Stomach smooth muscle (tissue), 2 donors: ENCODE measurements around the gene MRGPRD.

Experiments
- H3K27ac ChIP-seq: one replicate; pipeline ENCODE4 v1.7.0; 2013; ENCODE audit warnings: mild to moderate bottlenecking, low read length, inconsistent platforms
- H3K27me3 ChIP-seq, 2 donors: one replicate each; pipeline ENCODE4 v1.7.0; 2013; ENCODE audit warnings: low read length in 2 of 2; ENCODE audit not compliant: insufficient read depth in 2 of 2, control insufficient read depth in 1 of 2
- H3K36me3 ChIP-seq, 2 donors: one replicate each; pipeline ENCODE4 v1.7.0; 2013; ENCODE audit warnings: low read length in 2 of 2; ENCODE audit not compliant: control insufficient read depth in 2 of 2, insufficient read depth in 2 of 2
- H3K4me1 ChIP-seq: one replicate; pipeline ENCODE4 v1.7.0; 2013; ENCODE audit warnings: low read length; ENCODE audit not compliant: control insufficient read depth, insufficient read depth
- H3K4me3 ChIP-seq, 2 donors: one replicate each; pipeline ENCODE4 v1.7.0; 2013; ENCODE audit warnings: low read length in 2 of 2
- H3K9ac ChIP-seq, 2 donors: one replicate each; pipeline ENCODE4 v1.7.0; 2013; ENCODE audit warnings: low read length in 2 of 2, mild to moderate bottlenecking in 1 of 2
- H3K9me3 ChIP-seq, 2 donors: one replicate each; pipeline ENCODE4 v1.7.0; 2013; ENCODE audit warnings: low read length in 2 of 2; ENCODE audit not compliant: control insufficient read depth in 2 of 2
- donor health status: healthy.
- donor health status: Pancreatic carcinoma.

MRGPRD gene

GRCh38 chr11:69012092-69013008, 31.6 kb upstream of the MRGPRD start:
- Histone ChIP-seq H3K27me3 (no peaks in the 10 kb centered on the region), H3K4me1 (peaks cover 70% of the 10 kb centered on the region), H3K27ac (peak overlapping the region; percentile 99), H3K36me3 (peaks cover 7 to 15% of the 10 kb centered on the region in 2 donors), H3K9ac (peak overlapping the region; percentile 90 to 97), H3K4me3 (peak overlapping the region; percentile 95 to 97), H3K9me3 (no peaks in the 10 kb centered on the region)

DNA sequence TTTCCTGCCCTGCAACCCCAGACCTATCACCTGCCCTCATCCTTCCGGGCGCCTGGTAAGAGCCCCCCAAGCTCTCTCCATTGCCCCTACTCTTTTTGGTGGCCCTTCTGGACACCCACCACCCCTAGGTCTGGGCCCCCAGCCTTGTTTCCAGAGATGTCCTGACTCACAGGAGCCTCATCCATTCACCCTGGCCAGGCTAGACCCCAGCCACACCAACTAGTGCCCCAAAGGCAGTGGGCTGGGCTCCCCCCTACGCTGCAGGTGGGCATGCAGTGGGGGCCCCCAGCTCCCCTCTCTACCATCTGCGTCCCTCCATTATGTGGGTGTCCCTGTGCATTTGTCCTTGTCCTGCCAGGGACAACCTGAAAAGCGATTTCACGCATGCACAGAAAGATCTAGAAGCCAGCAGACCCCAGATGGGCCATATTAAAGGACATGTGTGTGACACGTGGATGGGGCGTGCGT, 30.9 kb upstream of the MRGPRD start:
- Histone ChIP-seq H3K9me3 (no peaks in the 10 kb centered on the region), H3K27ac (peak overlapping the region; percentile 99)

DNA sequence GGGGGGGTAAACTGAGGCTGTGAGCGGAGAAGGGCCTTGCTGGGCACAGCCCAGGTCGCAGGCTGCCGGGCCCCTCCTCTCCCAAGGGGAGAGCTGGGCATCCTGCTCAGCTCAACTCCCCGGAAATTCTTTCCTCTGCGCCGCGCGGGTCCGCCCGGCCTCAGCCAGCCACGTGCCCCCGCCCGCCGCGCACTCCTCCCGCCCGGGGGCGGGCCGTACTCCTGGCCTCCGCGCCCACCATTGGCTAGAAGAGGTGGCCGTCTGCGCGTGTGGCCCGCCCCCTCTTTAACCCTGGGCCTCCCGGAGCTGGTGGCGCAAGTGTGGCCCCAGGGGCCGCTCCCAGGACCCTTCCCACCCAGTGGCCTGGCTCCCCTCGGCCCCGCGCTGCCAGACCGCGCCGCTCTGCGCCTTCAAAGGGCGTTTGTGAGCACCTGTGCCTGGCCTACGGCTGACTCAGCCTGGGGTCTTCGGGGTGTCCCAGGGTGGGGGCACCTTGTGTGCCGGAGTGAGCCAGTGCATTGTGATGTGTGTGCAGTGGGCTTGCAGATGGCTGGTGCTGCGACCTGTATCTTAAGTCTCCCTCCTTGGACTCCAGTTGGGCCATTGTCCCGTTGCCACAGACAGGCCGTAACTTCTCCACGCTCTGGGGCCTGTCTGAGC, 30.3 kb upstream of the MRGPRD start:
- Histone ChIP-seq H3K4me1 (peaks cover 82% of the 10 kb centered on the region), H3K27ac (peak overlapping the region; percentile 99), H3K27me3 (no peaks in the 10 kb centered on the region), H3K9me3 (no peaks in the 10 kb centered on the region), H3K4me3 (peak overlapping the region; percentile 95 to 97), H3K36me3 (peaks cover 11 to 20% of the 10 kb centered on the region in 2 donors), H3K9ac (peak overlapping the region; percentile 90 to 97)

More for the DNA sequence above, 30.9 kb upstream of the MRGPRD start:
- peak overlapping the region; percentile 90 to 97 for H3K9ac ChIP-seq
- no peaks in the 10 kb centered on the region for H3K27me3 ChIP-seq
- peak overlapping the region; percentile 95 to 97 for H3K4me3 ChIP-seq
- peaks cover 76% of the 10 kb centered on the region for H3K4me1 ChIP-seq
- peaks cover 11 to 20% of the 10 kb centered on the region in 2 donors for H3K36me3 ChIP-seq

DNA sequence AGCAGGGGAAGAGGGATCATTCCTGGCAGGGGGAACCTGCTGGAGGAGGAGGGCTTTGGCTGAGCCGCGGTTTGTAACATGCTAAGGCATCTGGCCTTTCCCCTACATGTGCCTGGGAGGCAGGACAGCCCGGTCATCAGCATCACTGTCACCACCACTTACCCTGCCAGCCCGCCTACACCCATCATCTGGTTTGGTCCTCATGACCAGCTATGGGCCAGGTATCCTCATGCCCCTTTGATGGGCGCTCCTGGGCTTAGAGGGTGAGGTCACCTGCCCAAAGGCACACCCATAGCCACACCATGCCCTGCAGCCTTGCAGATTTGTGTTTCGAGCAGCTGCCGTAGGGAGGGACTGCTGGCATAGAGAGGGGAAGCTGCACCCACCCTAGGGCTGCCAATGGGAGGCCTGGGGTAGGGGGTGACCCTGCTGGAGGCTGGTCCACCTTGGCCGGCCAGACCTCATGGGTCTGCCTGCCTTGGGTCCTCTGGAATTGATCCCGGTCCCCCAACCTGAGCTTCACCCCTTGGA, 29.6 kb upstream of the MRGPRD start:
- Histone ChIP-seq H3K4me1 (peaks cover 85% of the 10 kb centered on the region), H3K4me3 (peak overlapping the region; percentile 95 to 97), H3K9me3 (no peaks in the 10 kb centered on the region), H3K36me3 (peaks cover 17 to 24% of the 10 kb centered on the region in 2 donors), H3K27ac (peak overlapping the region; percentile 99), H3K27me3 (no peaks in the 10 kb centered on the region), H3K9ac (peak overlapping the region; percentile 86 to 90)

DNA sequence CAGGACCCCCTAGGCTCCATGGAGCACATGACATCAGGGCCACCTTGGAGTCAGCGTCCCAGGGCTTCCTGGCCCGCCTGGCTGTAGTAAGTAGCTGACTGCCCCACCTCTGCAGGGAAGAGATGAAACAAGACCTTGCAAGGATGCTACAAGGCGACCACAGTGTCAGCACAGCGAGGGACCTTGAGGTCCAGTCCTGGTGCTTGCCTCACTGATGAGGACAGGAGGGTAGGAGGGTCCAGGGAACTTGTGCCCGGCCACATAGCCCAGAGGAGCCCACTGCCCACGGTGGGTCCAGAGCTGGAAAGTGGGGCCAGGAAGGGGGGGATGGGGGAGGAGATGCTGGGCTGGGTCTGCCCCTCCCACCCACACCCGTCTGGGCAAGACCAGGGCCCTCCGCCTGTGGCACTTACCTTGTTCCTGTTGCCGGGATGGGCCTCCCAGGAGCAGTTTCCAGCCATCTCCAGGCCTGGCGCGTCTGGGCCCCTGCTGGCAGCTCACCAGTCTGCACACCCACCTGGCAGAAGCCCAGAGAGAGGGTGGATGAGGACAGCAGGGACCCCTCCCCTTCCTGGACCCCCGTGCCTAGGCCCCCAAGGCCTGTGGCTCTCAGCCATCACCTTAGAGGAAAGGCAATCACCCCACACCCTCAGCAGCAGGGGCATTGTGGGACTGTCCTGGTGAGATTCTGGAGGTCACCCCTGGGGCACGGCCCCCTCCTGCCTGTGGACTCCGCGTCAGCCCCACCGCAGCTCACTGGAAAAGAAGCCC, 28.8 kb upstream of the MRGPRD start:
- H3K4me3 ChIP-seq = peak overlapping the region; percentile 95 to 97
- H3K27ac ChIP-seq = peak overlapping the region; percentile 99
- peak overlapping the region; percentile 86 to 90 for H3K9ac ChIP-seq
- H3K9me3 ChIP-seq = no peaks in the 10 kb centered on the region
- peaks cover 85% of the 10 kb centered on the region for H3K4me1 ChIP-seq
- peaks cover 24 to 32% of the 10 kb centered on the region in 2 donors for H3K36me3 ChIP-seq
- H3K27me3 ChIP-seq = no peaks in the 10 kb centered on the region

DNA sequence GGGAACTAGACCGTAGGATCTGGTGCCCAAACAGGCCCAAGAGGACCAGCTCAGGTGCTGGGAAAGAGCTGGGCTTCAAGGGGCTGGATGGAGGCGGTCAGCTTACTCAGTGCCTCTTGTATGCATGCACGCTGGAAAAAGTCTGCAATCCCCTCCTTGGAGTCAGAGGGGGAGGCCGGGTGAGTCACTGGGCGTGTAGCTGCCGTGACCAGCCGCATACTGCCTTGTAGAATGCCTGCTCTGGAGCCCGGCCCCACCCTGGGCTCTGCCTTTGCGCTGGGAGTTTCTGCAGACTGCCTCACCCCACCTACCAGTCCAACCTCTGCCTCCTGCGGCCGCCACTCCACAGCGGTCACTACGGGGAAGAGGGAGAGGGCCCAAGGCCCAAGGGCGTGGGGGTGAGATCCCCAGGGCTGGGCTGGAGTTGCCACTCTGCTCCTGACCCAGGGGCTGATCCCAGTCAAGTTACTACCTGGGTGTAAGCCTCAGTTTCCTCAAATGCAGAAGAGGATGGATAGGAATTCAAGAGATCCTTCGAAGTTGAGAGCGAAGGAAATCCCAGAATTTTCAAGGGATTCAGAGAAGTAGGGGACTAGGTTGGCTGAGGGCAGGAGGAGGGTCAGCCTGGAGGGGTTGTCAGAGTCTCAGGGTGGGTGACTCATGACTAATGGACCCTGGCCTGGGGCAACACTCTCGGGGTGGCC, 28.1 kb upstream of the MRGPRD start:
- peak overlapping the region; percentile 99 for H3K27ac ChIP-seq
- peak overlapping the region; percentile 68 to 90 for H3K9ac ChIP-seq
- H3K36me3 ChIP-seq = peaks cover 31 to 39% of the 10 kb centered on the region in 2 donors
- H3K4me1 ChIP-seq = peaks cover 85% of the 10 kb centered on the region
- no peaks in the 10 kb centered on the region for H3K27me3 ChIP-seq
- H3K9me3 ChIP-seq = no peaks in the 10 kb centered on the region
- peak overlapping the region; percentile 95 to 97 for H3K4me3 ChIP-seq

DNA sequence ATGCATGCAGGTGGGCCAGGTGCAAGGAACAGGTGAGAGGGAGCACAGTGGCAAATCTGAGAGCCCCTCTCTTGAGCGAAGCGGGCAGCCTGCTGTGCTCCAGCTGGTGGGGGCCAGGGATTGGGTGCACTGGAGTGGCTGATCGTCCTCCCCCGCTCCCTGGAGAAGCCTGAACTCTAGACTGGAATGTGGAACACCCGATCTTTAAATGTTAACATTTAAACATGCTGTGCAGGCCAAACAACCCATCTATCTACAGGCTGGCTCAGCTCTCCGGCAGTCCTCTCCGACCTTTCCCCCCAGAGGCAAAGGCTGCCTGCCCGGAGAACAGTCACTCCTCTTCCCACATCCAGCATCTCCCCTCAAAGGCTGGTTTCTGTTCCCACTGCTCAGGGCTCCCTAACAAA, 27.2 kb upstream of the MRGPRD start:
- H3K9ac ChIP-seq = peak overlapping the region; percentile 68 to 74
- H3K27ac ChIP-seq = peak overlapping the region; percentile 99
- peaks cover 36 to 48% of the 10 kb centered on the region in 2 donors for H3K36me3 ChIP-seq
- peak overlapping the region; percentile 59 to 95 for H3K4me3 ChIP-seq
- peaks cover 87% of the 10 kb centered on the region for H3K4me1 ChIP-seq
- no peaks in the 10 kb centered on the region for H3K9me3 ChIP-seq
- no peaks in the 10 kb centered on the region for H3K27me3 ChIP-seq

DNA sequence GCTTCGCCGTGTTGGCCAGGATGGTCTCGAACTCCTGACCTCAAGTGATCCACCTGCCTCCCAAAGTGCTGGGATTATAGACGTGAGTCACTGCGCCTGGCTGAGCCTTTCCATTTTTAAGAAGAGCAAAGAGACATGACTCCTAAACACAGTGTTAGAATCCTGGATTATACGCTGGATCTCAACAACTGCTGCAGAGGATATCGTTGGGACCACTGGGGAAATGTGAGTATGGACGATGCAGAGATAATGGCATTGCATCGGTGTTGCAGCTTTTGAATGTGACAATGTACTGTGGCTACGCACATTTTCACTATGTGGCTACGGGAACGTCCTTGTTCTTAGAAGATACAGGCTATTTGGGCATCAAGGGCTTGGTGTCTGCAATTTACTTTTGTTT, 26.0 kb upstream of the MRGPRD start:
- H3K4me3 ChIP-seq = peak overlapping the region in 1 of 2 donors; percentile 54
- peaks cover 40 to 50% of the 10 kb centered on the region in 2 donors for H3K36me3 ChIP-seq
- H3K9me3 ChIP-seq = no peaks in the 10 kb centered on the region
- H3K27ac ChIP-seq = peak overlapping the region; percentile 99
- peaks cover 98% of the 10 kb centered on the region for H3K4me1 ChIP-seq
- no peaks in the 10 kb centered on the region for H3K27me3 ChIP-seq
- no peak overlapping the region for H3K9ac ChIP-seq

DNA sequence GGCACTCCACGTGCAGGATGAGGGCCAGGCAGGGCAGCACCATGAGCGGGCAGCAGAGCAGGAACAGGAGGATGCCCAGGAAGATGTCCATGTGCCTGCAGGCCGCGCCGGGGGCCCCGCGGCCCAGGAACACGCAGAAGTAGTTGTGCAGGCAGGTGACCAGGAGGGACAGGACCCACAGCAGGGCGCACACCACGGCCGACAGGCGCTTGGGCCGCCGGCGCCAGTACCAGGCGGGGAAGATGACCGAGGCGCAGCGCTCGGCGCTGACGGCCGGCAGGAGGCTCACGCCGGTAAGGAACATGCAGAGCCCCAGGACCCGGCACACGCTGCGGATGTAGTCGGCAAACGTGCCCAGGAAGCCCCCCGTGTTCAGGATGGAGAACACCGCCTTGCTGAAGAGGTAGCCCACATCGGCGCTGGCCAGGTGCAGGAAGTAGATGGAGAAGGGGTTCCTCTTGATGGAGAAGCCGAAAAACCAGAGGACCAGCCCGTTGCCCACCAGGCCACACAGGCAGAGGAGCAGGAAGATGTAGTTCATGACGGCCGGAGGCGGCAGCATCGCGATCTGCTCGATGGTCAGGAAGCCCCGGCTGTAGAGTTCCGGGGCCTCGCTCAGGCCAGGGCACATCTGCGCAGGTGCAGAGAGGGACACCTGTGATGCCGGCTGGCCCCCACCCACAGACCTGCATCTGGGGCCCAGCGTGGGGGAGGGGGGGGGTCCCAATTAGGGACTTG, 25.0 kb upstream of the MRGPRD start:
- H3K27me3 ChIP-seq = no peaks in the 10 kb centered on the region
- no peak overlapping the region for H3K9ac ChIP-seq
- H3K27ac ChIP-seq = peak overlapping the region; percentile 99
- peaks cover 100% of the 10 kb centered on the region for H3K4me1 ChIP-seq
- H3K9me3 ChIP-seq = no peaks in the 10 kb centered on the region
- H3K4me3 ChIP-seq = peak overlapping the region in 1 of 2 donors; percentile 15
- peaks cover 40 to 50% of the 10 kb centered on the region in 2 donors for H3K36me3 ChIP-seq
